ENCODE measurements around the gene BHMT2. TPM values are rescaled to one million over a fixed set of nuclear protein-coding genes. Genes with fewer than 3 reads are reported as not detected.

BHMT2 gene
- total RNA-seq, 1 donor: 34.5 TPM

- no peak for DNase-seq (ENCODE audit: low read depth)
- no peak within 1 kb of the TSS for H3K4me3 ChIP-seq (ENCODE audit: low read depth, low read length)
- no peak for TF ChIP-seq CTCF (IDR thresholded peaks at IDR 0.05; ENCODE audit: insufficient read depth, low read depth, low read length)
Measured at GRCh38 chr5:79111387-79111959, 41.9 kb downstream of the BHMT2 start, which contains the start of gene BHMT. BHMT (plus strand) TSS chr5:79111809; CDS start chr5:79111886, 77 bp downstream.

GRCh38 chr5:79111960-79112702 is 42.6 kb downstream of the BHMT2 start:
- DNase-seq (ENCODE audit: low read depth): no peak
- no peak overlapping the region for H3K4me3 ChIP-seq (ENCODE audit: low read depth, low read length)
- TF ChIP-seq CTCF (IDR thresholded peaks at IDR 0.05; ENCODE audit: insufficient read depth, low read depth, low read length): no peak

GRCh38 chr5:79112703-79113058 is 43.1 kb downstream of the BHMT2 start:
- TF ChIP-seq CTCF (IDR thresholded peaks at IDR 0.05; ENCODE audit: insufficient read depth, low read depth, low read length): no peak
- no peak overlapping the region for H3K4me3 ChIP-seq (ENCODE audit: low read depth, low read length)
- DNase-seq (ENCODE audit: low read depth): no peak

GRCh38 chr5:79119486-79119885 is 49.9 kb downstream of the BHMT2 start:
- H3K4me3 ChIP-seq (ENCODE audit: low read depth, low read length): no peak overlapping the region
- DNase-seq (ENCODE audit: low read depth): peak; percentile 34
- TF ChIP-seq CTCF (IDR thresholded peaks at IDR 0.05; ENCODE audit: insufficient read depth, low read depth, low read length): no peak

GRCh38 chr5:79120221-79120620 is 50.7 kb downstream of the BHMT2 start:
- DNase-seq (ENCODE audit: low read depth): no peak
- no peak overlapping the region for H3K4me3 ChIP-seq (ENCODE audit: low read depth, low read length)

GRCh38 chr5:79122973-79123372 is 53.4 kb downstream of the BHMT2 start:
- TF ChIP-seq CTCF (IDR thresholded peaks at IDR 0.05; ENCODE audit: insufficient read depth, low read depth, low read length): no peak
- H3K4me3 ChIP-seq (ENCODE audit: low read depth, low read length): no peak overlapping the region
- DNase-seq (ENCODE audit: low read depth): no peak

More at GRCh38 chr5:79120221-79120620, 50.7 kb downstream of the BHMT2 start:
- TF ChIP-seq CTCF (IDR thresholded peaks at IDR 0.05; ENCODE audit: insufficient read depth, low read depth, low read length): no peak

Data from fibroblast of villous mesenchyme (primary cell).